Stimulated activated CD8-positive, alpha-beta memory T cell treated with anti-CD3 and anti-CD28 coated beads, Interleukin-15, amount 100 ng/mL, for 48 hours (primary cell): Measurements from ENCODE around the gene HBG2.
"Not testable (repeated sequence)": the region's sequence is repeated elsewhere in the genome, so short reads cannot be mapped to it uniquely, and the experiment has no call there.

ENCODE experiments used
- DNase-seq, 2 donors: peaks; one replicate each; pipeline ENCODE4 v3.0.0-alpha.2; 2020; ENCODE audit warnings: low read depth in 2 of 2

The HBG2 gene

GRCh38 chr11:5254646-5255413 is at the start of gene HBG2:
Gene HBG2, minus strand, starts transcription at chr11:5254781. Its CDS starts 53 bp downstream, at chr11:5254728.
- DNase-seq = not testable (repeated sequence)

DNA sequence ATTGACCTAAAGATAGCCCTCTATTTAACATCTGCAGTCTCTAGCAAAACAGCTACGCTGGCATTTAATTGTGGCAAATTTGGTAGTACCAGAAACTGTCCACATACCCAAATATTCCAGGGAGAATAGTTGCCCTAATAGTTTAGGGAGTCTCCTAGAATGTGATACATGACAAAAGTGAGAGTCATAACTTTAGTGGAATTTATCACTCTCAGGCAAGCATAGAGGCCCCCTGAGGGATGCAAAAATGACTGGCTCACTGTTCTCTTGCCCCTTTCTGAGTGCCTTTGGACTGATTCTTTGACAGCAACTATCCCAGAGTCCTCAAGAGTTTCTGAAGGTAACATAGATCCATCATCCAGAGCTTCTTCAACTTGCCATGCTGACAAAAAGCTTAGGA is 49.5 kb upstream of the HBG2 start:
- DNase-seq = no peak

GRCh38 chr11:5303626-5304025 is 49.0 kb upstream of the HBG2 start:
- no peak for DNase-seq

- no peak for DNase-seq
Observed at GRCh38 chr11:5301846-5302245, 47.3 kb upstream of the HBG2 start, which contains the start of gene OR51B4. Gene OR51B4, minus strand, starts transcription at chr11:5301946. Its CDS starts 0 bp downstream, at chr11:5301946.

- no peak for DNase-seq
Observed at GRCh38 chr11:5300251-5300650, 45.7 kb upstream of the HBG2 start.

GRCh38 chr11:5298451-5298850 is 43.9 kb upstream of the HBG2 start:
- DNase-seq = no peak

- DNase-seq = no peak
Observed at GRCh38 chr11:5297721-5298323, 43.2 kb upstream of the HBG2 start.

DNA sequence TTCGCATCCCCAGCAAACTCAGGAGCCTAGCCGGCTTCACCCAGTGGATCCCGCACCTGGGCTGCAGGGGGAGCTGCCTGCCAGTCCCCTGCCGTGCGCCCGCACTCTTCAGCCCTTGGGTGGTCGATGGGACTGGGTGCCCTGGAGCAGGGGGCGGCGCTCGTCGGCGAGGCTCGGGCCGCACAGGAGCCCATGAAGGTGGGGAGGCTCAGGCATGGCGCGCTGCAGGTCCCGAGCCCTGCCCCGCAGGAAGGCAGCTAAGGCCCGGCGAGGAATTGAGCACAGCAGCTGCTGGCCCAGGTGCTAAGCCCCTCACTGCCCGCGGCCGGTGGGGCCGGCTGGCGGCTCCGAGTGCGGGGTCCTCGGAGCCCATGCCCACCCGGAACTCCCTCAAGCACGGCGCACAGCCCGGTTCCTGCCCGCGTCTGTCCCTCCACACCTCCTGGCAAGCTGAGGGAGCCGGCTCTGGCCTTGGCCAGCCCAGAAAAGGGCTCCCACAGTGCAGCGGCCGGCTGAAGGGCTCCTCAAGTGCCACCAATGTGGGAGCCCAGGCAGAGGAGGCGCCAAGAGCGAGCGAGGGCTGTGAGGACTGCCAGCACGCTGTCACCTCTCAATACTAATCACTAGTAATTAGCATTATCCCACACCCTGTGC is 39.9 kb upstream of the HBG2 start:
- not testable (repeated sequence) for DNase-seq

DNA sequence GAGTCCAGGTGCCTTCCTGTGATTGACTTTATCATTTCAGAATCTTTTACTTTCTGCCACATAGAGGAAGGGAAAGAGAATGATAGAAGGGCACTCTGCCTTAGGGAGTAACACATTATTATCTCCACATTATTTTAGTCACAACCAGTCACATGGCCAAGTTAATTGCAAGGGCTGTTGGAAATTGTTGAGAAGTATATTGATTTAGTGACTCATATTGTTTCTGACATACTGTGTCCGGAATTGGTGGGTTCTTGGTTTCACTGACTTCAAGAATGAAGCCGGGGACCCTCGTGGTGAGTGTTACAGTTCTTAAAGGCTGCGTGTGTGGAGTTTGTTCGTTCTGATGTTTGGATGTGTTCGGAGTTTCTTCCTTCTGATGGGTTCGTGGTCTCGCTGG is 38.4 kb upstream of the HBG2 start:
- DNase-seq = no peak

GRCh38 chr11:5291207-5291838 is 36.7 kb upstream of the HBG2 start:
- DNase-seq = no peak

DNA sequence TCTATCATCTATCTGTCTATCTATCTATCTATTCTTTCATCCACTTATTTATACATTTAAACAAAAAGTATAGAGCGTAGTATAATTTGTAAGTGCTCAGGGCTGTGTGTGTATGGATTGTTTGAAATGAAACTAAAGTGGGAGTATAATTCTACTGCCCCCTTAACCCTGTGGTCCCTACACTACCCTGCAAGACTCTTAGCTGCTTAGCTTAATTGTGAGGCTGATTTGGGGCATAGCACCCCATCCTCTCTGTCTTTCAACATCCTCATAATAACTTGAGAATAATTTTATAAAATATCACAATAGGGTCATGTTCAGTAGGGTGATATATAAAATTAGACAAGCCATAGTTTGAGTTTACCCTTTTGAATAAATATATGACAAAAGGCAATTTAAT is 35.5 kb upstream of the HBG2 start:
- DNase-seq = no peak

DNA sequence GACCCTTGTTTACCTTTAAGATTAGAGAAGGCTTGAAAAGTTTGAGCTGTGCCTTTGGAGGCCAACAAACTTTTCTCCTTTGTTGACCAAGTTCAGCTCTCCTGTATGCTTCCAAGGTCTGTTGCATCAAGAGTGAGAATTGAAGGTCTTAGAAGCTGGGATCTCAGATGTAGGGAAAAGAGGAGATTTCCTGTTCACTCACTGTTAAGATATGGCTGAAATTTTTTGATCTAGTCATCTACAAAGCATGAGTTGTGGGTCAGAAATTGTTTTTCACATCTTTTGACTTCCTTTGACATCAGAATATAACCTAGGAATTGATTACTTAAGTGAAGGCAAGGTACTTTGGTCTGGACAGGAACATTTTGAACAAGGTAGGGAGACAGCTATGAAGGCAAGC is 35.1 kb upstream of the HBG2 start:
- no peak for DNase-seq

DNA sequence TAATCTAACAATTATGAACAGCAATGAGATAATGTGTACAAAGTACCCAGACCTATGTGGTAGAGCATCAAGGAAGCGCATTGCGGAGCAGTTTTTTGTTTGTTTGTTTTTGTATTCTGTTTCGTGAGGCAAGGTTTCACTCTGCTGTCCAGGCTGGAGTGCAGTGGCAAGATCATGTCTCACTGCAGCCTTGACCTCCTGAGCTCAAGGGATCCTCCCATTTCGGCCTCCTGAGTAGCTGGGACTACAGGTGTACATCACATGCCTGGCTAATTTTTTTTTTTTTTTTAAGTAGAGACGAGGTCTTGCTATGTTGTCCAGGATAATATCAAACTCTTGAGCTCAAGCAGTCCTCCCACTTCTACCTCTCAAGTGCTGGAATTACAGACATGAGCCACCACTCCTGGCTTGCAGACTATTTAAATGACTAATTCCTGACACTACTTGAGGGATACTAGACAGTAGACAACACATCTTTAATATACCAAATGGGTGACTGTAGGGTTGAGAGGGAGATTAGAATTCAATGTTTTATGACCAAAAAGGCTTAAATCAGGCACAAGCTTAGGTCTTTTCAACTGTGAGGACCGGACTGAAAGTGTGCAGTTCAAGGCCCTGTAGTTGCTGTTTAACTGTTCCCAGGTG is 34.4 kb upstream of the HBG2 start:
- DNase-seq = no peak

- no peak for DNase-seq
Observed at GRCh38 chr11:5288108-5288905, 33.7 kb upstream of the HBG2 start.

GRCh38 chr11:5286901-5287300 is 32.3 kb upstream of the HBG2 start:
- DNase-seq = no peak

DNA sequence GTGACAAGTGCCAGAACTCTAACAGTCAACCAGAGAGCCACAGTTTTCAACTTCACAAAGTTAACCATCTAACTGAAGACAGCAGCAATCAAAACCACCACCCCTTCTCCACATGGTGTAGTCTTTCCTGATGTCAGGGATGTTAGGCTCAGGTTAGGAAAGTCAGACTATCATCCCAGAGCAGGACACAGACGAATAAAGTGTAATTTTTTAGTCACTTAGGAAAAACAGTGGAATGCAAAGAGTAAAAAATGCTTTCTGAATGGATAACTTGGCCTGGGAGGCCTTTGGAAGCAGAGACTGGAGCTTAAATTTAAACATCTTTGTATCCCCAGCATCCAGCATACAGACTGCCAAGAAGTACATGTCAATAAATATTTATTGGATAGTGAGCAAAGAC is 31.8 kb upstream of the HBG2 start:
- no peak for DNase-seq

DNA sequence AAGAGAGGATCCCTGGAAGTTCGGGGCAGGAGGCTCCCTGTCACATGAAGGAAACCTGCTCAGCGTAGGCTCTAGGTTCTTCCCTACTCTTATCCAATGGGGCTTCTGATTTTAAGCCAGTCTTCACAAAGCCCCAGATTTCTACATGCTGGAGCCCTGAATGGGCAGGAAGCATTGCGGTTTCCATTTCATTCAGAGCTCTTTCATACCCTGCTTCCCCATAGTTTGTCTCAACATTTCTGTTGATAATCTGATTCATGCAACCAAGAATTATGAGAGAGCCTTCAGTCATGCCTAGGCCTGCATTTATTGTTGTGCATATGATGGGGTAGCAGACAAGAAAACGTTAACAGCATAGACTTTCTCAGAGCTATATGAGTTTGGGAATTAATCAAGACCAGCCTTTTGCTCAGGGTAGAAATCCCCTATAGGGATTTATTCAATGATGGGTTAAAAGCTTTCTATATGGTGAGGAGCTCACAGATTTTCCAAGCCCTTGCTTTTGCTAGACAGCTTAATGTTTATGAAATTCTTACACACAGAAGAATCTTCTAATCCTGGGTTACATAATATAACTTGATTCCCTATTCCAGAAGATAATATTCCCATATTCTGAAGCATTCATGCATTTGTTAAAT is 31.2 kb upstream of the HBG2 start:
- DNase-seq = no peak

DNA sequence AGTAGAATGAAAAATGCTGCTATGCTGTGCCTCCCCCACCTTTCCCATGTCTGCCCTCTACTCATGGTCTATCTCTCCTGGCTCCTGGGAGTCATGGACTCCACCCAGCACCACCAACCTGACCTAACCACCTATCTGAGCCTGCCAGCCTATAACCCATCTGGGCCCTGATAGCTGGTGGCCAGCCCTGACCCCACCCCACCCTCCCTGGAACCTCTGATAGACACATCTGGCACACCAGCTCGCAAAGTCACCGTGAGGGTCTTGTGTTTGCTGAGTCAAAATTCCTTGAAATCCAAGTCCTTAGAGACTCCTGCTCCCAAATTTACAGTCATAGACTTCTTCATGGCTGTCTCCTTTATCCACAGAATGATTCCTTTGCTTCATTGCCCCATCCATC is 30.1 kb upstream of the HBG2 start:
- DNase-seq = no peak

- DNase-seq = no peak
Observed at GRCh38 chr11:5283882-5284281, 29.3 kb upstream of the HBG2 start.

DNA sequence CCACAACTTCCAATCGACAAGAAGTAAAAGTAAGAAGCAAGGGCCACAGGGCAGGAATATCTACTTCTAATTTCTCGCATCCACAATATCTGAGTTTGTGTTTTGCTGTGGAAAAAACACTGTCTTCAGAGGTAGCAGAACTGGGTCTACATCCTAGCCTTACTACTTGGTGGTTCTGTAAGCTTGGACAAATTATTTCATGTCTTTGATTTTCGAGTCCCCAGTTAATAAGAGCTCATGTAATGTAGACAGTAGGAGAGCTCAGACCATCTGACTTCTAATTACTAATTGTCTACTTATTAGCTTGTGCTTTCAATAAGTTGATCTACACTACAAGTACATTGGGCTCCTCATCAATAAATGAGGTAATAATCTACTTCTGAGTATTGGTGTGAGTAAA is 28.5 kb upstream of the HBG2 start:
- DNase-seq = no peak

GRCh38 chr11:5282628-5283027 is 28.0 kb upstream of the HBG2 start:
- DNase-seq = no peak
